Parathyroid adenoma (tissue), 2 donors: Measurements from ENCODE around the gene BOK.
A peak's percentile ranks its signal among the peaks of the same experiment; 100 is the strongest.

ENCODE experiments used
- H2AFZ ChIP-seq: fragments of 300-600 bp; sonication (generic); one replicate; pipeline ENCODE4 v1.7.0; 2017; ENCODE audit warnings: antibody characterized with exemption, mild to moderate bottlenecking
- H3K27ac ChIP-seq: fragments of 300-600 bp; sonication (generic); one replicate; pipeline ENCODE4 v1.7.0; 2017
- H3K27me3 ChIP-seq: fragments of 300-600 bp; sonication (generic); one replicate; pipeline ENCODE4 v1.7.0; 2017; ENCODE audit warnings: low read length; ENCODE audit not compliant: control insufficient read depth, insufficient read depth
- H3K36me3 ChIP-seq: fragments of 300-600 bp; sonication (generic); one replicate; pipeline ENCODE4 v1.7.0; 2017; ENCODE audit warnings: low read length; ENCODE audit not compliant: control insufficient read depth, insufficient read depth
- H3K4me1 ChIP-seq: fragments of 300-600 bp; sonication (generic); one replicate; pipeline ENCODE4 v1.7.0; 2017; ENCODE audit warnings: control low read depth
- H3K4me2 ChIP-seq: fragments of 300-600 bp; sonication (generic); one replicate; pipeline ENCODE4 v1.7.0; 2017; ENCODE audit warnings: low read length
- H3K4me3 ChIP-seq: fragments of 300-600 bp; sonication (generic); one replicate; pipeline ENCODE4 v1.7.0; 2017; ENCODE audit warnings: low read depth, low read length
- H3K79me2 ChIP-seq: fragments of 300-600 bp; sonication (generic); one replicate; pipeline ENCODE4 v1.7.0; 2017; ENCODE audit warnings: control low read depth
- H3K9ac ChIP-seq: fragments of 300-600 bp; sonication (generic); one replicate; pipeline ENCODE4 v1.7.0; 2017; ENCODE audit warnings: mild to moderate bottlenecking
- H3K9me3 ChIP-seq: fragments of 300-600 bp; sonication (generic); one replicate; pipeline ENCODE4 v1.7.0; 2017; ENCODE audit warnings: low read length; ENCODE audit not compliant: control insufficient read depth
- CTCF ChIP-seq: fragments of 300-600 bp; sonication (generic); IDR thresholded peaks from one replicate; pipeline ENCODE4 v1.7.0; 2017; ENCODE audit warnings: antibody characterized with exemption, mild to moderate bottlenecking
- donor health status: primary hyperparathyroidism.

The BOK gene

GRCh38 chr2:241595600-241596140, 37.1 kb downstream of the BOK start:
- Histone ChIP-seq H3K4me2 (no peak overlapping the region), H3K4me1 (no peaks in the 10 kb centered on the region), H3K27me3 (no peaks in the 10 kb centered on the region), H3K4me3 (no peak overlapping the region), H3K9me3 (no peaks in the 10 kb centered on the region), H3K27ac (no peak overlapping the region), H3K9ac (no peak overlapping the region), H2AFZ (no peak overlapping the region), H3K79me2 (peaks cover 13% of the 10 kb centered on the region), H3K36me3 (no peaks in the 10 kb centered on the region)
- no peak for TF ChIP-seq CTCF

- Histone ChIP-seq H3K79me2 (peaks cover 9% of the 10 kb centered on the region), H3K9ac (no peak overlapping the region), H3K27ac (no peak overlapping the region), H3K4me2 (no peak overlapping the region), H3K36me3 (no peaks in the 10 kb centered on the region), H2AFZ (no peak overlapping the region), H3K4me1 (no peaks in the 10 kb centered on the region), H3K4me3 (no peak overlapping the region), H3K9me3 (no peaks in the 10 kb centered on the region), H3K27me3 (no peaks in the 10 kb centered on the region)
- TF ChIP-seq CTCF: no peak
These were observed 39.0 kb downstream of the BOK start for GRCh38 chr2:241597561-241597960.

GRCh38 chr2:241598061-241598460, 39.5 kb downstream of the BOK start:
- Histone ChIP-seq H2AFZ (no peak overlapping the region), H3K79me2 (peaks cover 5% of the 10 kb centered on the region), H3K27ac (no peak overlapping the region), H3K4me2 (no peak overlapping the region), H3K9me3 (no peaks in the 10 kb centered on the region), H3K4me1 (no peaks in the 10 kb centered on the region), H3K4me3 (no peak overlapping the region), H3K36me3 (no peaks in the 10 kb centered on the region), H3K9ac (no peak overlapping the region), H3K27me3 (no peaks in the 10 kb centered on the region)
- TF ChIP-seq CTCF: no peak

GRCh38 chr2:241598487-241598886, 39.9 kb downstream of the BOK start:
- H3K27me3 ChIP-seq: no peaks in the 10 kb centered on the region
- H3K36me3 ChIP-seq: no peaks in the 10 kb centered on the region
- TF ChIP-seq CTCF: peak; percentile 27
- no peak overlapping the region for H3K4me3 ChIP-seq
- no peaks in the 10 kb centered on the region for H3K9me3 ChIP-seq
- no peak overlapping the region for H3K27ac ChIP-seq
- no peak overlapping the region for H3K4me2 ChIP-seq
- H3K9ac ChIP-seq: no peak overlapping the region
- no peak overlapping the region for H2AFZ ChIP-seq
- H3K79me2 ChIP-seq: peaks cover 5% of the 10 kb centered on the region
- no peaks in the 10 kb centered on the region for H3K4me1 ChIP-seq

GRCh38 chr2:241599615-241600014, 41.1 kb downstream of the BOK start:
- no peak for TF ChIP-seq CTCF
- no peaks in the 10 kb centered on the region for H3K4me1 ChIP-seq
- no peak overlapping the region for H3K27ac ChIP-seq
- H3K9me3 ChIP-seq: no peaks in the 10 kb centered on the region
- no peak overlapping the region for H3K4me3 ChIP-seq
- H3K79me2 ChIP-seq: peaks cover 3% of the 10 kb centered on the region
- no peak overlapping the region for H2AFZ ChIP-seq
- H3K9ac ChIP-seq: no peak overlapping the region
- H3K4me2 ChIP-seq: no peak overlapping the region
- H3K27me3 ChIP-seq: no peaks in the 10 kb centered on the region
- no peaks in the 10 kb centered on the region for H3K36me3 ChIP-seq
